Neural crest cell (in vitro differentiated cells): ENCODE results near the gene LST1. TPM values are rescaled to one million over a fixed set of nuclear protein-coding genes. Genes with fewer than 3 reads are reported as not detected.

Experiments
- DNase-seq: peaks from one replicate; pipeline ENCODE4 v3.0.0; 2021; ENCODE audit warnings: low read depth, mixed read lengths, low spot score
- H3K27ac Mint-ChIP-seq: one replicate; pipeline ENCODE4 v1.8.0; 2021; ENCODE audit warnings: mild to moderate bottlenecking, mixed read lengths; ENCODE audit not compliant: unreplicated experiment
- H3K27me3 Mint-ChIP-seq: 2 replicates; pipeline ENCODE4 v1.8.0; 2021; ENCODE audit warnings: low read depth, mild to moderate bottlenecking, mixed read lengths
- H3K36me3 Mint-ChIP-seq: 2 replicates; pipeline ENCODE4 v1.8.0; 2021; ENCODE audit warnings: low read depth, mild to moderate bottlenecking, mixed read lengths
- H3K4me1 Mint-ChIP-seq: 2 replicates; pipeline ENCODE4 v1.8.0; 2021; ENCODE audit warnings: mixed read lengths
- H3K4me3 Mint-ChIP-seq: one replicate; pipeline ENCODE4 v1.8.0; 2021; ENCODE audit warnings: mild to moderate bottlenecking, mixed read lengths
- H3K9me3 Mint-ChIP-seq: 2 replicates; pipeline ENCODE4 v1.8.0; 2021; ENCODE audit warnings: mixed read lengths
- total RNA-seq: library from RNA; stranded (reverse); gene quantifications from 2 replicates; pipeline ENCODE4 v1.2.1, GENCODE V29; 2021
- TF ChIP-seq, protein P1 (sequence below): fragments of 200-600 bp; sonication (generic); conservative IDR thresholded peaks from 2 replicates; pipeline ENCODE4 v1.5.0; 2021; ENCODE audit warnings: antibody characterized with exemption, mild to moderate bottlenecking

LST1 gene
- total RNA-seq, 1 donor from 2014 or later: not detected

GRCh38 chr6:31597006-31597405 lies 10.9 kb downstream of the LST1 start:
- Mint-ChIP-seq H3K27ac (no peak overlapping the region), H3K36me3 (no peaks in the 10 kb centered on the region), H3K27me3 (no peaks in the 10 kb centered on the region), H3K9me3 (no peaks in the 10 kb centered on the region), H3K4me3 (no peak overlapping the region), H3K4me1 (peaks cover 6% of the 10 kb centered on the region)
- no peak for DNase-seq
- TF ChIP-seq, protein P1, sequence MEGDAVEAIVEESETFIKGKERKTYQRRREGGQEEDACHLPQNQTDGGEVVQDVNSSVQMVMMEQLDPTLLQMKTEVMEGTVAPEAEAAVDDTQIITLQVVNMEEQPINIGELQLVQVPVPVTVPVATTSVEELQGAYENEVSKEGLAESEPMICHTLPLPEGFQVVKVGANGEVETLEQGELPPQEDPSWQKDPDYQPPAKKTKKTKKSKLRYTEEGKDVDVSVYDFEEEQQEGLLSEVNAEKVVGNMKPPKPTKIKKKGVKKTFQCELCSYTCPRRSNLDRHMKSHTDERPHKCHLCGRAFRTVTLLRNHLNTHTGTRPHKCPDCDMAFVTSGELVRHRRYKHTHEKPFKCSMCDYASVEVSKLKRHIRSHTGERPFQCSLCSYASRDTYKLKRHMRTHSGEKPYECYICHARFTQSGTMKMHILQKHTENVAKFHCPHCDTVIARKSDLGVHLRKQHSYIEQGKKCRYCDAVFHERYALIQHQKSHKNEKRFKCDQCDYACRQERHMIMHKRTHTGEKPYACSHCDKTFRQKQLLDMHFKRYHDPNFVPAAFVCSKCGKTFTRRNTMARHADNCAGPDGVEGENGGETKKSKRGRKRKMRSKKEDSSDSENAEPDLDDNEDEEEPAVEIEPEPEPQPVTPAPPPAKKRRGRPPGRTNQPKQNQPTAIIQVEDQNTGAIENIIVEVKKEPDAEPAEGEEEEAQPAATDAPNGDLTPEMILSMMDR: peak; percentile 58

- DNase-seq: no peak
- no peak overlapping the region for H3K27ac Mint-ChIP-seq
- TF ChIP-seq, protein P1: no peak
- H3K27me3 Mint-ChIP-seq: no peaks in the 10 kb centered on the region
- no peak overlapping the region for H3K4me3 Mint-ChIP-seq
- no peaks in the 10 kb centered on the region for H3K36me3 Mint-ChIP-seq
- H3K9me3 Mint-ChIP-seq: no peaks in the 10 kb centered on the region
- H3K4me1 Mint-ChIP-seq: no peaks in the 10 kb centered on the region
These were observed 21.2 kb downstream of the LST1 start for GRCh38 chr6:31607317-31607716.

DNA sequence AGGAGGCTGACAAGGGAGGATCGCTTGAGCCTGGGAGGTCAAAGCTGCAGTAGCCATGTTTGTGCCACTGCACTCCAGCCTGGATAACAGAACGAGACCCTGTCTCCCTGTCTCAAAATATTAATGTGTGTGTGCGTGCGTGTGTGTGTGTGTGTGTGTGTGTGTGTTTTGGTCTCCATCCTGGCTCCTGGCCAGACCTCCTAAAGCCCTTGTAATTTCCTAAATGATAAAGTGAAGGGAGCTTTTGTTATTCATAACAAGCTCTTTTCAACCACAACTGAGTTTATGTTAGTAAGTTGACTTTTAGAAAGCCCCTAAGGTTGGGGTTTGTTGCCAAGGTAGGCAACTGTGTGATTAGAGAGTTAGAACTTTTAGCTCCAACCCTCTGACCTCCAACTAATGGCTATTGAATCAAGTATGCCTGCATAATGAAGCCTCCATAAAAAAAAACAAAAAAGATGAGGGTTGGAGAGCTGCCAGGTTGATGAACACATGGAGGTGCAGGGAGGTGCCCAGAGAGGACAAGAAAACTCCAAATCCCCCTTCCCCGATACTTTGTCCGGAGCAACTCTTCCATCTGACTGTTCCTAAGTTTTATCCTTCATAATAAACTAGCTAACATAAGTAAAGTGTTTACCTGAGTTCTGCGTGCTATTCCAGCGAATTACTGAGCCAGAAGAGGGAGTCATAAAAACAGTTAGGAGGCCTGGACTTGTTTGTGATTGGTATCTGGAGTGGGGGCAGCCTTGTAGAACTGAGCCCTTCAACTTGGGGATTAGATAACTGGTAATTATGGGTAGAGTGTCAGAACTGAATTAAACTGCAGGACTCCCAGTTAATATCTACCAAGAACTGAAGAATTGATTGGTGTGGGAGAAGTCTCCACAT lies 23.7 kb downstream of the LST1 start:
- DNase-seq: no peak
- no peaks in the 10 kb centered on the region for H3K4me1 Mint-ChIP-seq
- H3K4me3 Mint-ChIP-seq: no peak overlapping the region
- TF ChIP-seq, protein P1: no peak
- no peaks in the 10 kb centered on the region for H3K27me3 Mint-ChIP-seq
- H3K27ac Mint-ChIP-seq: no peak overlapping the region
- no peaks in the 10 kb centered on the region for H3K9me3 Mint-ChIP-seq
- no peaks in the 10 kb centered on the region for H3K36me3 Mint-ChIP-seq

GRCh38 chr6:31610968-31611367 lies 24.9 kb downstream of the LST1 start:
- no peaks in the 10 kb centered on the region for H3K36me3 Mint-ChIP-seq
- H3K27ac Mint-ChIP-seq: no peak overlapping the region
- DNase-seq: no peak
- H3K9me3 Mint-ChIP-seq: no peaks in the 10 kb centered on the region
- no peak overlapping the region for H3K4me3 Mint-ChIP-seq
- no peaks in the 10 kb centered on the region for H3K4me1 Mint-ChIP-seq
- H3K27me3 Mint-ChIP-seq: no peaks in the 10 kb centered on the region
- TF ChIP-seq, protein P1: no peak

DNA sequence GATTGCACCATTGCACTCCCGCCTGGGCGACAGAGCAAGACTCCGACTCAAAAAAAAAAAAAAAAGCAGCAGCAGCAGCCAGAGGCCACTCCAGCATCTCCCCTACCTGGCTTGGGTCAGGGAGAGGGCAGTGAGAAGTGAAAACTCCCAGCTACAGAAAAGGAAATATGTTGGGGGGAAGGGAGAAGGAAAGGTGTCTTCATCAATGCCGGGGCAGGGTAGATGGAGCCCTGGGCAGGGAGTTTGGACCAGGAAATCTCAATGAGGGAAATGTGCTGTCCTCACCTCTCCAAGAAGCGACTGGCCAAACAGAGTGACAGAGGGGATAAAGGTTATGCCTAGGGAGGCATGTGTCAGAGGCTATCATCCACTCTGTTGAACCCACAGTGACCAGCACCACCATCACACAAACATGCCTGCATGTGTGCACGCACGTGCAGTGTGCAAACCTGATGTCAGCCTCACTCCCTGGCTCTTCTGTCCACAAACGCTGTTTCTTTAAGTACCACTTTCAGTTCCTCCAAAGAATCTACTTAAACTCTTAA lies 28.1 kb downstream of the LST1 start:
- Mint-ChIP-seq H3K27me3 (no peaks in the 10 kb centered on the region), H3K9me3 (no peaks in the 10 kb centered on the region), H3K4me1 (peaks cover 4% of the 10 kb centered on the region), H3K4me3 (no peak overlapping the region), H3K27ac (peak overlapping the region; percentile 19), H3K36me3 (peaks cover 2% of the 10 kb centered on the region)
- TF ChIP-seq, protein P1: no peak
- DNase-seq: no peak
